Endodermal cell (in vitro differentiated cells): ENCODE results near the gene RUFY4. TPM values are rescaled to one million over a fixed set of nuclear protein-coding genes. Genes with fewer than 3 reads are reported as not detected.
"Not testable (repeated sequence)": the region's sequence is repeated elsewhere in the genome, so short reads cannot be mapped to it uniquely, and the experiment has no call there.

Source experiments
- DNase-seq: peaks from one replicate; pipeline ENCODE4 v3.0.0-alpha.2; 2017
- H3K27ac ChIP-seq: 2 replicates; pipeline ENCODE4 v1.5.1; 2013; ENCODE audit warnings: mild to moderate bottlenecking, low read depth, low read length, moderate library complexity
- H3K27me3 ChIP-seq: 2 replicates; pipeline ENCODE4 v1.6.1; 2013; ENCODE audit warnings: mild to moderate bottlenecking, low read length, moderate library complexity; ENCODE audit not compliant: insufficient read depth, control insufficient read depth, poor library complexity, severe bottlenecking
- H3K36me3 ChIP-seq: 2 replicates; pipeline ENCODE4 v1.7.0; 2013; ENCODE audit warnings: mild to moderate bottlenecking, low read length, moderate library complexity; ENCODE audit not compliant: control insufficient read depth, insufficient read depth
- H3K4me1 ChIP-seq: one replicate; pipeline ENCODE4 v1.7.0; 2013; ENCODE audit warnings: low read length; ENCODE audit not compliant: control insufficient read depth, insufficient read depth
- H3K4me3 ChIP-seq: 2 replicates; pipeline ENCODE4 v1.5.1; 2013; ENCODE audit warnings: mild to moderate bottlenecking, low read length, moderate library complexity
- H3K9ac ChIP-seq: 2 replicates; pipeline ENCODE4 v1.6.1; 2013; ENCODE audit warnings: mild to moderate bottlenecking, low read length, moderate library complexity; ENCODE audit not compliant: poor library complexity, severe bottlenecking; ENCODE audit errors: extremely low read depth
- H3K9me3 ChIP-seq: 2 replicates; pipeline ENCODE4 v1.6.1; 2013; ENCODE audit warnings: mild to moderate bottlenecking, low read length, moderate library complexity; ENCODE audit not compliant: control insufficient read depth
- H3K27ac Mint-ChIP-seq: 2 replicates; pipeline ENCODE4 v1.8.0; 2020; ENCODE audit warnings: mixed read lengths
- H3K27me3 Mint-ChIP-seq: 2 replicates; pipeline ENCODE4 v1.8.0; 2021; ENCODE audit warnings: mild to moderate bottlenecking, mixed read lengths; ENCODE audit not compliant: insufficient read depth
- H3K36me3 Mint-ChIP-seq: 2 replicates; pipeline ENCODE4 v1.8.0; 2020; ENCODE audit warnings: low read depth, mixed read lengths
- H3K4me1 Mint-ChIP-seq: 2 replicates; pipeline ENCODE4 v1.8.0; 2020; ENCODE audit warnings: mixed read lengths
- H3K4me3 Mint-ChIP-seq: 2 replicates; pipeline ENCODE4 v1.8.0; 2020; ENCODE audit warnings: mild to moderate bottlenecking, moderate library complexity, mixed read lengths
- H3K9me3 Mint-ChIP-seq: 2 replicates; pipeline ENCODE4 v1.8.0; 2020; ENCODE audit warnings: mild to moderate bottlenecking, mixed read lengths
- CTCF ChIP-seq: fragments of 200-600 bp; sonication (generic); conservative IDR thresholded peaks from 2 replicates; pipeline ENCODE4 v1.5.0; 2021; ENCODE audit warnings: antibody characterized with exemption, mild to moderate bottlenecking
- WGBS, 2 experiments: methylation state at CpG; one replicate each; pipeline versions ENCODE4 v1.1.5 to v1.1.7; 2013; ENCODE audit warnings: missing lambda C conversion rate in 2 of 2, mixed read lengths in 1 of 2; ENCODE audit not compliant: insufficient coverage in 1 of 2, insufficient read length in 1 of 2; 5-methylcytosine and 5-hydroxymethylcytosine counted together
- long read RNA-seq, 4 experiments: library from polyadenylated mRNA in 2 of 4; library from RNA in 1 of 4; library from capped mRNA in 1 of 4; stranded (forward) in 3 of 4; unstranded in 1 of 4; transcript quantifications; one replicate each; pipeline ENCODE4 v2.0.0, GENCODE V29; 2020 to 2021; ENCODE audit warnings: inconsistent platforms in 1 of 4
- polyA plus RNA-seq, 2 experiments: library from polyadenylated mRNA; stranded (reverse); fragments of 50-300 nt; gene quantifications; one replicate each; pipeline ENCODE4 v1.2.3, GENCODE V29; 2013
- total RNA-seq, 2 donors: library from RNA; stranded (reverse); fragmentation: NEBNext Ultra II Directional in 1 of 2; extraction: Animal tissue kit (Norgen Biotek cat#: 25700) in 1 of 2; gene quantifications; 2 replicates in 1 of 2; 3 replicates in 1 of 2; pipeline ENCODE4 v1.2.1, GENCODE V29; 2021

RUFY4 gene
- under 1 TPM in 1 of 2 donors, not detected in 1; 0.35 TPM for total RNA-seq
- not detected for polyA plus RNA-seq (2013, experiment 1 of 2)
- not detected for polyA plus RNA-seq (2013, experiment 2 of 2)
- long read RNA-seq, experiment 1 = 0 reads
- long read RNA-seq, experiment 2 = 0 reads
- long read RNA-seq, experiment 3 = 0 reads
- long read RNA-seq, experiment 4 = 0 reads

- not testable (repeated sequence) for H3K4me1 ChIP-seq, H3K27ac Mint-ChIP-seq, H3K27ac ChIP-seq, H3K36me3 ChIP-seq, H3K9me3 ChIP-seq, H3K9me3 Mint-ChIP-seq, H3K36me3 Mint-ChIP-seq, H3K9ac ChIP-seq, H3K4me3 ChIP-seq
- Mint-ChIP-seq H3K4me1 (peaks cover 15% of the 10 kb centered on the region), H3K4me3 (peak within 1 kb of the TSS; percentile 32), H3K27me3 (peaks cover 30% of the 10 kb centered on the region)
- H3K27me3 ChIP-seq = peaks cover 27% of the 10 kb centered on the region
- DNase-seq = peak; percentile 89
- 0 to 21% methylated on average over 2 to 14 of the region's 15 CpGs for WGBS, 2 experiments
- peak; percentile 88 for TF ChIP-seq CTCF
These were observed at the start of gene RUFY4 for GRCh38 chr2:218068721-218069334. Gene RUFY4, plus strand, starts transcription at chr2:218069253. Its CDS starts 1,353 bp downstream, at chr2:218070606.

- TF ChIP-seq CTCF = no peak
- WGBS, 2 experiments = 72 to 89% methylated on average over 3 to 7 of the region's 7 CpGs
- peak; percentile 68 for DNase-seq
These were observed 49.5 kb upstream of the RUFY4 start for GRCh38 chr2:218019411-218020060.

GRCh38 chr2:218020281-218020680 is 48.8 kb upstream of the RUFY4 start:
- H3K4me3 ChIP-seq = no peak overlapping the region
- no peak overlapping the region for H3K27ac Mint-ChIP-seq
- no peaks in the 10 kb centered on the region for H3K9me3 Mint-ChIP-seq
- no peak for TF ChIP-seq CTCF
- H3K9ac ChIP-seq = no peak overlapping the region
- H3K36me3 ChIP-seq = no peaks in the 10 kb centered on the region
- H3K4me3 Mint-ChIP-seq = no peak overlapping the region
- no peak for DNase-seq
- peaks cover 5% of the 10 kb centered on the region for H3K27me3 Mint-ChIP-seq
- peaks cover 21% of the 10 kb centered on the region for H3K4me1 Mint-ChIP-seq
- no peaks in the 10 kb centered on the region for H3K27me3 ChIP-seq
- peaks cover 9% of the 10 kb centered on the region for H3K4me1 ChIP-seq
- no peak overlapping the region for H3K27ac ChIP-seq
- H3K36me3 Mint-ChIP-seq = no peaks in the 10 kb centered on the region
- 64 to 93% methylated on average over 2 to 5 of the region's 5 CpGs for WGBS, 2 experiments
- no peaks in the 10 kb centered on the region for H3K9me3 ChIP-seq

More at GRCh38 chr2:218019411-218020060, 49.5 kb upstream of the RUFY4 start:
- no peak overlapping the region for H3K27ac ChIP-seq
- H3K27me3 ChIP-seq = no peaks in the 10 kb centered on the region
- H3K27me3 Mint-ChIP-seq = peaks cover 5% of the 10 kb centered on the region
- no peak overlapping the region for H3K9ac ChIP-seq
- H3K9me3 ChIP-seq = no peaks in the 10 kb centered on the region
- H3K27ac Mint-ChIP-seq = peak overlapping the region; percentile 20
- no peak overlapping the region for H3K4me3 Mint-ChIP-seq
- H3K36me3 ChIP-seq = no peaks in the 10 kb centered on the region
- peaks cover 21% of the 10 kb centered on the region for H3K4me1 Mint-ChIP-seq
- no peak overlapping the region for H3K4me3 ChIP-seq
- H3K4me1 ChIP-seq = peaks cover 9% of the 10 kb centered on the region
- H3K36me3 Mint-ChIP-seq = no peaks in the 10 kb centered on the region
- no peaks in the 10 kb centered on the region for H3K9me3 Mint-ChIP-seq
